ENCODE results near the gene FARP2.

The FARP2 gene

DNA sequence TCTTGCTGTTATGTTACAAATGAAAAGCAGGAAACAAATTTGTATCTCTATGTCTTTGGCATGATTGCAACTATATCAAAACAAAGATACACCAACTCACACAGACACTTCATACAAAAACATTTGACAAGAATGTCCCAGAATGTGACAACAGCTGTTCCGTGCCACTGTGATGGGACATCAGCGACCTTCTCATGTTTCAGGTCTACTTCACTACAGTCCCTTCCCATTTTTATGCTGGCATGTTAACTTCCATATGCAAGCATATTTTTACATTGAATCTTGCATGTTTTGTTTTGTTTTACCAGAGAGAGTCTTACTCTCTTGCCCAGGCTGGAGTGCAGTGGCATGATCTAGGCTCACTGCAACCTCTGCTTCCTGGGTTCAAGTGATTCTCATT, 81.1 kb downstream of the FARP2 start:
- TF ChIP-seq EP300 (IDR thresholded peaks at IDR 0.05; ENCODE audit: borderline replicate concordance) (no peak), TCF12 (IDR thresholded peaks at IDR 0.05; ENCODE audit: low read depth) (no peak), RAD21 (IDR thresholded peaks at IDR 0.05; ENCODE audit: low read depth) (no peak), ZBTB7A (IDR thresholded peaks at IDR 0.05; ENCODE audit: low read depth) (no peak), TAF1 (IDR thresholded peaks at IDR 0.05; ENCODE audit: low read depth) (no peak), NFIC (IDR thresholded peaks at IDR 0.05) (no peak), USF1 (IDR thresholded peaks at IDR 0.05) (no peak), CREB1 (IDR thresholded peaks at IDR 0.05; ENCODE audit: low read depth) (no peak), FOXM1 (IDR thresholded peaks at IDR 0.05; ENCODE audit: borderline replicate concordance, low read depth) (no peak)
- TF ChIP-seq, protein P1, sequence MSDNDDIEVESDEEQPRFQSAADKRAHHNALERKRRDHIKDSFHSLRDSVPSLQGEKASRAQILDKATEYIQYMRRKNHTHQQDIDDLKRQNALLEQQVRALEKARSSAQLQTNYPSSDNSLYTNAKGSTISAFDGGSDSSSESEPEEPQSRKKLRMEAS (IDR thresholded peaks at IDR 0.05): no peak

DNA sequence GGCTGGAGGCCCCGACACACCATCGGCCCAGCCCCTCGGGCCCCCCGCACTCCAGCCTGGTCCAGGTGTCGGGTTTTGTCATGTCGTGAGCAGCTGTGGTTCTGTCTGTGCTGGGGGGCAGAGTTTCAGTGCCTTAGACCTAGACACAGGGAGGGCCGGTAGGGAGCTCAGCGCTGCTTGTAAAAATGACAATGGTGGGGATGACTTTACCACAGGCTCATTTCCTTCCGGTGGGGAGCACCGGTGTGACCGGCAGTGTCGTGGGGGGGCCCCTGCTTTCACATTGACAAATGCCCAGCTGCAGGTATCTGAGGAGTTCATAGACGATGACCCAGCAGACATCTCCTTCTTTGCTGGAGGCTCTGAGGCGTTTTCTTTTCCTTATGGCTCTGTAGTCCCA, 85.4 kb downstream of the FARP2 start:
- TF ChIP-seq TEAD4 (IDR thresholded peaks at IDR 0.05) (no peak), NFIC (IDR thresholded peaks at IDR 0.05) (no peak), CEBPB (IDR thresholded peaks at IDR 0.05) (no peak), YY1 (IDR thresholded peaks at IDR 0.05; ENCODE audit: low read depth) (no peak), TCF12 (IDR thresholded peaks at IDR 0.05; ENCODE audit: low read depth) (no peak), EGR1 (IDR thresholded peaks at IDR 0.05) (no peak), TAF1 (IDR thresholded peaks at IDR 0.05; ENCODE audit: low read depth) (no peak), CREB1 (IDR thresholded peaks at IDR 0.05; ENCODE audit: low read depth) (no peak), EP300 (IDR thresholded peaks at IDR 0.05; ENCODE audit: borderline replicate concordance) (no peak), USF1 (IDR thresholded peaks at IDR 0.05) (no peak), RAD21 (IDR thresholded peaks at IDR 0.05; ENCODE audit: low read depth) (no peak), REST (IDR thresholded peaks at IDR 0.05; ENCODE audit: low read depth) (no peak), ZBTB7A (IDR thresholded peaks at IDR 0.05; ENCODE audit: low read depth) (no peak), FOXM1 (IDR thresholded peaks at IDR 0.05; ENCODE audit: borderline replicate concordance, low read depth) (no peak)
- TF ChIP-seq, protein P1 (IDR thresholded peaks at IDR 0.05): no peak

- TF ChIP-seq EGR1 (IDR thresholded peaks at IDR 0.05) (no peak), CEBPB (IDR thresholded peaks at IDR 0.05) (no peak), ZBTB7A (IDR thresholded peaks at IDR 0.05; ENCODE audit: low read depth) (no peak), CREB1 (IDR thresholded peaks at IDR 0.05; ENCODE audit: low read depth) (no peak)
Measured at GRCh38 chr2:241443486-241444223, 87.6 kb downstream of the FARP2 start.

DNA sequence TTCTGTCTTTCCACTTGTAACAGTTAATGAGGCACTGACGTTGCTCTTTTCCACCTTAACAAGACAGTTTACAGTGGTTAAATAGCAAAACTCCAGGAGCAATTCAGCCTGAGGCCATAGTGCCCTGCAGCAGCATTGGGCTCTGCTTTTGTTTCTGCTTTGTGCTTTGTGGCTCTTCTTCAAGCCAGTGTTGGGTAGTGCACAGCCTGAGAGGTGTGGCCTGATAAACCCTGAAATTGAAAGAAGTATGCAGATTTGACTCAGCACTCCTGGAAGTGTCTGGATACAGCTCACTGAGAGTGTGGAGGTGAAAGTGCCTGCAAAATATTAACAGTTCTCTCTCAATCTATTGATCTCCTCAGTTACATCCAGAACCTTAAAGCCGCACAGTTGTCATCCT, 89.3 kb downstream of the FARP2 start:
- TF ChIP-seq EGR1 (IDR thresholded peaks at IDR 0.05): no peak

GRCh38 chr2:241451840-241452506, 95.9 kb downstream of the FARP2 start:
- no peak for TF ChIP-seq REST (IDR thresholded peaks at IDR 0.05; ENCODE audit: low read depth)
- TF ChIP-seq, protein P1 (IDR thresholded peaks at IDR 0.05): no peak
- TF ChIP-seq RAD21 (IDR thresholded peaks at IDR 0.05; ENCODE audit: low read depth): no peak
- no peak for TF ChIP-seq CEBPB (IDR thresholded peaks at IDR 0.05)
- no peak for TF ChIP-seq FOXM1 (IDR thresholded peaks at IDR 0.05; ENCODE audit: borderline replicate concordance, low read depth)
- TF ChIP-seq ZBTB7A (IDR thresholded peaks at IDR 0.05; ENCODE audit: low read depth): no peak

Measured in Ishikawa (cell line).